MM.1S (cell line): Measurements from ENCODE around the gene APLNR.

ENCODE experiments used
- DNase-seq: peaks from one replicate; pipeline ENCODE4 v3.0.0-alpha.2; 2015
- H2AFZ ChIP-seq: fragments of 300-600 bp; sonication (generic); 2 replicates; pipeline ENCODE4 v1.6.0; 2016; ENCODE audit warnings: antibody characterized with exemption, low read length
- H3F3A ChIP-seq: fragments of 300-600 bp; sonication (generic); 2 replicates; pipeline ENCODE4 v1.6.1; 2016; ENCODE audit warnings: mild to moderate bottlenecking, antibody characterized with exemption, low read length, moderate library complexity, mixed read lengths; ENCODE audit not compliant: insufficient read depth
- H3K27ac ChIP-seq: fragments of 300-600 bp; sonication (generic); 2 replicates; pipeline ENCODE4 v1.5.1; 2016; ENCODE audit warnings: mild to moderate bottlenecking, low read length
- H3K27me3 ChIP-seq: fragments of 300-600 bp; sonication (generic); replicated peaks from 2 replicates; pipeline ENCODE4 v1.6.0; 2016; ENCODE audit warnings: low read length; ENCODE audit not compliant: insufficient read depth
- H3K36me3 ChIP-seq: fragments of 300-600 bp; sonication (generic); replicated peaks from 2 replicates; pipeline ENCODE4 v1.6.1; 2016; ENCODE audit warnings: mild to moderate bottlenecking, low read length, mixed read lengths; ENCODE audit not compliant: insufficient read depth
- H3K4me1 ChIP-seq: fragments of 300-600 bp; sonication (generic); 2 replicates; pipeline ENCODE4 v1.6.1; 2016; ENCODE audit warnings: low read length, mixed read lengths
- H3K4me2 ChIP-seq: fragments of 300-600 bp; sonication (generic); 2 replicates; pipeline ENCODE4 v1.6.0; 2016; ENCODE audit warnings: low read depth, low read length
- H3K4me3 ChIP-seq: fragments of 300-600 bp; sonication (generic); 2 replicates; pipeline ENCODE4 v1.5.1; 2016; ENCODE audit warnings: low read length, mixed read lengths
- H3K79me2 ChIP-seq: fragments of 300-600 bp; sonication (generic); 2 replicates; pipeline ENCODE4 v1.6.1; 2016; ENCODE audit warnings: mixed run types, low read length, mixed read lengths
- H3K9ac ChIP-seq: fragments of 300-600 bp; sonication (generic); 2 replicates; pipeline ENCODE4 v1.6.1; 2016; ENCODE audit warnings: low read length, mixed read lengths
- H3K9me2 ChIP-seq: fragments of 300-600 bp; sonication (generic); replicated peaks from 2 replicates; pipeline ENCODE4 v1.6.1; 2016; ENCODE audit warnings: mild to moderate bottlenecking, low read length, mixed read lengths; ENCODE audit not compliant: insufficient read depth
- H3K9me3 ChIP-seq: fragments of 300-600 bp; sonication (generic); replicated peaks from 2 replicates; pipeline ENCODE4 v1.6.1; 2016; ENCODE audit warnings: mild to moderate bottlenecking, low read length, mixed read lengths; ENCODE audit not compliant: insufficient read depth
- H4K20me1 ChIP-seq: fragments of 300-600 bp; sonication (generic); 2 replicates; pipeline ENCODE4 v1.6.1; 2016; ENCODE audit warnings: mild to moderate bottlenecking, low read length, moderate library complexity, mixed read lengths; ENCODE audit not compliant: insufficient read depth
- EZH2 ChIP-seq: fragments of 300-600 bp; sonication (generic); optimal IDR thresholded peaks from 2 replicates; pipeline ENCODE3; 2017; ENCODE audit warnings: low read depth, mild to moderate bottlenecking, antibody characterized with exemption, low read length, mixed read lengths
- EZH2phosphoT487 ChIP-seq: fragments of 300-600 bp; sonication (generic); IDR thresholded peaks from 2 replicates; pipeline ENCODE4 v1.6.1; 2018; ENCODE audit warnings: antibody characterized with exemption, low read length
- TF ChIP-seq, protein P1 (sequence below): fragments of 300-600 bp; sonication (generic); IDR thresholded peaks from 2 replicates; pipeline ENCODE4 v1.5.1; 2016; ENCODE audit warnings: antibody characterized with exemption, low read length, mixed read lengths

The APLNR gene

DNA sequence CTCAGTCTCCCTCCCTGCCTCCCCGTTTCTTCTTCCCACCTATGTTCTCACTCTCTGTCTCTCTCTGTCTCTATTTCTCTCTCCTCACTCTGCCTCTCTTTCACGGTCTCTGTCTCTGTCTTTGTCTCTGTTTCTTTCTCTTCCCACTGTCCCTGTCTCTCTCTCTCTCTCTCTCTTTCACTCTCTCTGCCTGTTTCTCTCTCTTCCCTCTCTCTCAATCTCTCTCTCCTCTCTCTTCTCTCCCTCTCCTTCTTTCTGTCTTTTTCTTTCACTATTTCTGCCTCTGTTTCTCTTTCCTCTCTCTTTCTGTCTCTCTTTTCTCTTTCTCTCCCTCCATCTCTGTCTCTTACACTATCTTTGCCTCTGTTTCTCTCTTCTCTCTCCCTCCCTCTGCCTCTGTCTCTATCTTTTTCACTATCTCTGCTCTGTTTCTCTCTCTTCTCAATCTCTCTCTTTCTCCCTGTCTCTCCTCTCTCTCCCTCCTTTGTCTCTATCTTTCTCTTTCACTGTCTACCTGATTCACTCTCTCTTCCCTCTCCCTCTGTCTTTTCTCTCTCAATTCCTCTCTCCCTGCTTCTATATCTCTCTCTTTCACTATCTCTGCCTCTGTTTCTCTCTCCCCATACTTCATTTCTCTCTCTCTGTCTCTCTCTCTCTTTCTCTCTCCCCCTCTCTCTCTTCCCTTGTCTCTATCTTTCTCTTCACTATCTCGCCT, 5.4 kb downstream of the APLNR start:
- H3K27ac ChIP-seq, result no peak overlapping the region
- H2AFZ ChIP-seq, result no peak overlapping the region
- DNase-seq, result no peak
- H3K4me2 ChIP-seq, result no peak overlapping the region
- H3K4me1 ChIP-seq, result no peaks in the 10 kb centered on the region
- no peaks in the 10 kb centered on the region for H3K36me3 ChIP-seq
- no peaks in the 10 kb centered on the region for H3K9me3 ChIP-seq
- TF ChIP-seq, protein P1, sequence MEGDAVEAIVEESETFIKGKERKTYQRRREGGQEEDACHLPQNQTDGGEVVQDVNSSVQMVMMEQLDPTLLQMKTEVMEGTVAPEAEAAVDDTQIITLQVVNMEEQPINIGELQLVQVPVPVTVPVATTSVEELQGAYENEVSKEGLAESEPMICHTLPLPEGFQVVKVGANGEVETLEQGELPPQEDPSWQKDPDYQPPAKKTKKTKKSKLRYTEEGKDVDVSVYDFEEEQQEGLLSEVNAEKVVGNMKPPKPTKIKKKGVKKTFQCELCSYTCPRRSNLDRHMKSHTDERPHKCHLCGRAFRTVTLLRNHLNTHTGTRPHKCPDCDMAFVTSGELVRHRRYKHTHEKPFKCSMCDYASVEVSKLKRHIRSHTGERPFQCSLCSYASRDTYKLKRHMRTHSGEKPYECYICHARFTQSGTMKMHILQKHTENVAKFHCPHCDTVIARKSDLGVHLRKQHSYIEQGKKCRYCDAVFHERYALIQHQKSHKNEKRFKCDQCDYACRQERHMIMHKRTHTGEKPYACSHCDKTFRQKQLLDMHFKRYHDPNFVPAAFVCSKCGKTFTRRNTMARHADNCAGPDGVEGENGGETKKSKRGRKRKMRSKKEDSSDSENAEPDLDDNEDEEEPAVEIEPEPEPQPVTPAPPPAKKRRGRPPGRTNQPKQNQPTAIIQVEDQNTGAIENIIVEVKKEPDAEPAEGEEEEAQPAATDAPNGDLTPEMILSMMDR, result no peak
- TF ChIP-seq EZH2 (no peak), EZH2phosphoT487 (no peak)
- H3K9me2 ChIP-seq, result no peaks in the 10 kb centered on the region
- H3F3A ChIP-seq, result no peaks in the 10 kb centered on the region
- no peak overlapping the region for H3K4me3 ChIP-seq
- no peaks in the 10 kb centered on the region for H3K79me2 ChIP-seq
- no peaks in the 10 kb centered on the region for H4K20me1 ChIP-seq
- no peaks in the 10 kb centered on the region for H3K27me3 ChIP-seq
- no peak overlapping the region for H3K9ac ChIP-seq

DNA sequence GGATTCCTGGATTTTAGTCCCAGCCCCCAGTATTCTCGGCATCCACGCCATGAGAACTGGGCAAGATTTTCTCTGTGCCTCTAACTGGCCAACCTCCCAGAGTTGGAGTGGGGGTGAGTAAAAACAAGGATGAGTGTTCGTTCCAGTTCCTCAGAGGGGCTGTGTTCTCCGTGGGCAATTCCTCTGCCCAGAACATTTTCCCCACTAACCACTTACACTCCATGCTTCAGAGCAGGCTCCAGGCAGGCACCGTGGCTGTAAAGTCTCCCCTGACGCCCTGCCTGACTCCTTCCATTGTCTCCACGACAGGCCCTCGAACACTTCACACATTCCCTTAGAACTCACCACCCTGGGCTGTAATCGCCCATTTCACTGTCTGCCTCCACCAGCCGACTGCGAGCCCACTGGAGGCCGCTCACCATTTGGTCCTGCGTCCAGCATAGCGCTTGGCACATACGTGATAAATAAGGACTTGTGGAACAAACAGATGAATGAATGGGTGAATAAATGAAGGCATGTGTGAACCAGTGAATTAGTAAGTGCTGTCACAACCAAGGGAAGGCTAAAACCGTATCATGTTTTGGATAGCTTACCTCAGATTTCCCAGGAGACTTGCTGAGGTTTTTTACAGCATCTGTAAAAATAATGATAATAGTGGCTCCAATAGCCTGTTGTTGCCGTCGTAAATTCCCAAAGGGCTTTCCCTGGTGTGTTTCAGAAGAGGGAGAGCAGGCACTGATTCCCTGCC, 6.1 kb downstream of the APLNR start:
- Histone ChIP-seq H3K9me2 (no peaks in the 10 kb centered on the region), H2AFZ (no peak overlapping the region), H3K27me3 (no peaks in the 10 kb centered on the region), H3K4me2 (no peak overlapping the region), H4K20me1 (no peaks in the 10 kb centered on the region), H3K9me3 (no peaks in the 10 kb centered on the region), H3F3A (no peaks in the 10 kb centered on the region), H3K36me3 (no peaks in the 10 kb centered on the region), H3K9ac (no peak overlapping the region), H3K4me3 (no peak overlapping the region), H3K27ac (no peak overlapping the region), H3K4me1 (no peaks in the 10 kb centered on the region), H3K79me2 (no peaks in the 10 kb centered on the region)
- TF ChIP-seq, protein P1, result no peak
- TF ChIP-seq EZH2, result no peak
- TF ChIP-seq EZH2phosphoT487, result no peak
- no peak for DNase-seq

DNA sequence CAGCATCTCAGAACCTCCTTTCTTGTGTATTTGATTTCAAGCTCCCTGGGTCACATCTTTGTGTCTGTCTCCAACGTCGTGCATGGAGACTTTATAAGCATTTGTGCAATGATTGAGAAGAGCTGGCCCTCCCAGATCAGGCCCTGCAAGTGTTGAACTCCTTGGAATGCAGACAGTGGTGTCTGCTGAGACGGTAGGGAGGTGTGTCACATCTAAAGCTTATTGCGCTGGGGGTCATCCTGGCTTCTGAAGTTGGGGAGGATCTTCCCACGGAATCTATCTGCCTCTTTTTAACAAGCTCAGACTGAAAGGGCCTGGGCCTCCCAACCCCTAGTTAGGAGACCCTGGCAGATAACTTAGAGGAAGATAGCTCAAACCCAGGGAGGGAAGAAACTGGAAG, 6.7 kb downstream of the APLNR start:
- no peak overlapping the region for H3K9ac ChIP-seq
- H3K9me3 ChIP-seq, result no peaks in the 10 kb centered on the region
- DNase-seq, result no peak
- no peaks in the 10 kb centered on the region for H3K9me2 ChIP-seq
- TF ChIP-seq EZH2 (no peak), EZH2phosphoT487 (no peak)
- TF ChIP-seq, protein P1, result no peak
- no peak overlapping the region for H3K27ac ChIP-seq
- H3K4me2 ChIP-seq, result no peak overlapping the region
- no peaks in the 10 kb centered on the region for H3K79me2 ChIP-seq
- H2AFZ ChIP-seq, result no peak overlapping the region
- no peak overlapping the region for H3K4me3 ChIP-seq
- no peaks in the 10 kb centered on the region for H3K27me3 ChIP-seq
- H3K36me3 ChIP-seq, result no peaks in the 10 kb centered on the region
- H4K20me1 ChIP-seq, result no peaks in the 10 kb centered on the region
- no peaks in the 10 kb centered on the region for H3K4me1 ChIP-seq
- no peaks in the 10 kb centered on the region for H3F3A ChIP-seq
